Esophagus muscularis mucosa (tissue), 4 donors: ENCODE data around the gene MAPK12. TPM values are rescaled to one million over a fixed set of nuclear protein-coding genes. Genes with fewer than 3 reads are reported as not detected.

Experiments used
- DNase-seq: peaks from one replicate; pipeline ENCODE4 v3.0.0-alpha.2; 2017; ENCODE audit errors: extremely low spot score
- H3K27ac ChIP-seq, 4 donors: fragments of 200-600 bp; sonication (generic); replicated peaks in 1 of 4; 1 replicate in 3 of 4; 2 replicates in 1 of 4; pipeline ENCODE4 v1.5.1; 2016 to 2019; ENCODE audit warnings: mild to moderate bottlenecking in 1 of 4
- H3K27me3 ChIP-seq, 4 donors: fragments of 200-600 bp; sonication (generic); one replicate each; pipeline versions ENCODE4 v1.5.1 to v1.6.0; 2016 to 2019
- H3K36me3 ChIP-seq, 4 donors: fragments of 200-600 bp; sonication (generic); one replicate each; pipeline ENCODE4 v1.5.1; 2016 to 2019
- H3K4me1 ChIP-seq, 4 donors: fragments of 200-600 bp; sonication (generic); one replicate each; pipeline ENCODE4 v1.5.1; 2016 to 2019
- H3K4me3 ChIP-seq, 4 donors: fragments of 200-600 bp; sonication (generic); 1 replicate in 2 of 4; 2 replicates in 2 of 4; pipeline ENCODE4 v1.5.1; 2016 to 2019; ENCODE audit warnings: mild to moderate bottlenecking in 4 of 4, moderate library complexity in 1 of 4
- H3K9me3 ChIP-seq, 4 donors: fragments of 200-600 bp; sonication (generic); 1 replicate in 3 of 4; 2 replicates in 1 of 4; pipeline ENCODE4 v1.5.1; 2016 to 2019
- CTCF ChIP-seq, 3 experiments: fragments of 200-600 bp in 2 of 3; fragments of 450-650 bp in 1 of 3; sonication (generic) in 2 of 3; IDR thresholded peaks; one replicate each; pipeline ENCODE4 v1.5.1; 2017 to 2019; ENCODE audit warnings: antibody characterized with exemption in 3 of 3, mild to moderate bottlenecking in 2 of 3, moderate library complexity in 1 of 3
- EP300 ChIP-seq: sonication (generic); formaldehyde crosslinking; IDR thresholded peaks from one replicate; pipeline ENCODE4 v1.6.1; 2017; ENCODE audit warnings: antibody characterized with exemption
- POLR2A ChIP-seq: fragments of 450-650 bp; IDR thresholded peaks from one replicate; pipeline ENCODE4 v1.6.1; 2017; ENCODE audit warnings: antibody characterized with exemption, moderate library complexity, mild to moderate bottlenecking, low read depth
- POLR2AphosphoS5 ChIP-seq, 2 donors: sonication (generic); formaldehyde crosslinking; IDR thresholded peaks; one replicate each; pipeline ENCODE4 v1.6.1; 2017; ENCODE audit warnings: antibody characterized with exemption in 2 of 2
- WGBS: methylation state at CpG from one replicate; pipeline ENCODE4 v1.1.5; 2018; 5-methylcytosine and 5-hydroxymethylcytosine counted together
- intact Hi-C: fragments of 100-400 bp; cut with DNase I; formaldehyde crosslinking; loops from one replicate; pipeline ENCODE4 v1.15.1; 2023
- total RNA-seq, 4 donors: library from RNA; depleted of rRNA; stranded (reverse); fragments of >200 nt; gene quantifications; one replicate each; pipeline versions ENCODE4 v1.1.0 to v1.2.1, GENCODE V29; 2016

The MAPK12 gene
- total RNA-seq, 4 donors from 2014 or later = 5.8 to 22.9 (median 16.1) TPM

- DNase-seq = no peak
- H3K36me3 ChIP-seq = peaks cover 45 to 99% (median 97%) of the 10 kb centered on the region in 4 donors
- peaks cover 6 to 11% (median 10%) of the 10 kb centered on the region in 4 donors for H3K4me1 ChIP-seq
- no peak overlapping the region for H3K4me3 ChIP-seq
- TF ChIP-seq CTCF (IDR thresholded peaks at IDR 0.05) (no peak), POLR2AphosphoS5 (IDR thresholded peaks at IDR 0.05) (no peak), EP300 (no peak), POLR2A (no peak)
- WGBS = 91% methylated on average over 16 of the region's 16 CpGs
- intact Hi-C loops = no loop called here
- H3K27me3 ChIP-seq = no peaks in the 10 kb centered on the region
- H3K27ac ChIP-seq = no peak overlapping the region
- no peaks in the 10 kb centered on the region for H3K9me3 ChIP-seq
Measured at GRCh38 chr22:50224071-50224470, 37.4 kb downstream of the MAPK12 start.

DNA sequence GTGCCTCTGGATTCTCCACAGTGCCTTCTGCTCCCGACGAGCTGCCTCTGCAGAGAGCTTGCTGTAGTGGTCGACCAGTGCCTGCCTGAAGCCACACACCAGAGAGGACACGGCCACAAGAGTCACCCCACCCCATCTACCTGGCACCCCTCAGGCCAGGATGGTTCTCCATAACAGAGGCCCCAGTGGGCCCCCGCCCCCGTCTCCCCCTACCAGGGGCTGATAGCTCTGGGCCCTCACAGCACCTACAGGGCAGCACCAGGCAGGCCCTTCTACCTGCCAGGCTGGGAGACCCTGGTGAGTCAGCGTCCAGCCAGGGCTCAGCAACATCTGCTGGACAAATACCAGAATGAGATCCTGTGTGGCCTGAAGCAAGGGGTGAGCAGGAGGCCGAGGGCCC, 39.0 kb downstream of the MAPK12 start:
- Histone ChIP-seq H3K27me3 (no peaks in the 10 kb centered on the region), H3K36me3 (peaks cover 58 to 99% (median 97%) of the 10 kb centered on the region in 4 donors), H3K4me3 (no peak overlapping the region), H3K27ac (no peak overlapping the region), H3K9me3 (no peaks in the 10 kb centered on the region), H3K4me1 (peaks cover 6 to 11% (median 10%) of the 10 kb centered on the region in 4 donors)
- DNase-seq = no peak
- intact Hi-C loops = no loop called here
- 91% methylated on average over 8 of the region's 8 CpGs for WGBS
- TF ChIP-seq EP300 = no peak
- no peak for TF ChIP-seq POLR2A
- TF ChIP-seq POLR2AphosphoS5 (IDR thresholded peaks at IDR 0.05) = no peak

DNA sequence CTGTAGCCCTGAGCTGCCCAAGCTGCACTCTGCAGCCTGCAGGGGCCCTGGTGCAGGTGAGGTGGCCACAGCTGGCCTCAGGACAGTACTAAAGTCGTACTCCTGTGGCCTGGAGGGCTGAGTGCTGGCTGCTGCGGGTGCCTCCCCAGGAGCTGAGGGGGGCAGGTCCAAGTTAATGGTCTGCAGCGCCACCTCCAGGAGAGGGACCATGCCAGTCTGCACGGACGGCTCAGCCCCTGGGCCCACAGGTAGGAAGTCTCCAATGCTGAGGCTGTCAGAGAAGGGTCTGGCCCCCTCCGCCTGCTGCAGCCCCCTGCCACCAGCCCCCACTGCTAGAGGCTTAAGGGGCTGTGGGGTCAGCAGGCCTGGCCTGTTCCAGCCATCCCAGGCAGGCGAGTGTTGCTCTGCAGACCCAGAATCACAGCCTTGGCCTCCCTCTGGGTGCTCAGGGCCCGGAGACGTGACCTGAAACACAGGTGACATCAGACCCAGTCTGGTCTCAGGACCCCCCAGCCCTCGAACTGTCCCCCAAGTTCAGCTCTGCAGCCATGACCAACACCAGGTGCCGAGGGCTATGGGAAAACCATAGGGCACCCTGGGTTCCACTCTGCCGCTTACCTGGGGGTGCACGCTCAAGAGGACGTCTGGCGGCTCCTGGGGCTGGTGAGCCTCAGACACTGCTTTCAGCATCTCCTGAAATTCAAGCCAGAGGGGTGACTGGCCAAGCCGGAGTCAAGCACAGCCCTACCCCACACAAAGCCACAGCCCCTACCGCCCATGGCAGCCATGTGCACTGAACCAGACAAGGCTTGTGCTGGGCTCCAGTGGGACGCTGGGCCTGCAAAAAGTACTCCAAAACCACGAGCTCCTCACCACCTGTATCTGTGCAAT, 39.8 kb downstream of the MAPK12 start:
- Histone ChIP-seq H3K9me3 (no peaks in the 10 kb centered on the region), H3K4me1 (peaks cover 6 to 11% (median 10%) of the 10 kb centered on the region in 4 donors), H3K27me3 (no peaks in the 10 kb centered on the region), H3K36me3 (peaks cover 66 to 99% (median 97%) of the 10 kb centered on the region in 4 donors), H3K27ac (no peak overlapping the region), H3K4me3 (no peak overlapping the region)
- no peak for DNase-seq
- TF ChIP-seq POLR2AphosphoS5 (IDR thresholded peaks at IDR 0.05) (no peak), EP300 (no peak), POLR2A (no peak), CTCF (IDR thresholded peaks at IDR 0.05) (no peak)
- 90% methylated on average over 2 of the region's 19 CpGs for WGBS
- intact Hi-C loops = no loop called here

GRCh38 chr22:50220603-50221409, 40.7 kb downstream of the MAPK12 start:
- no peak for TF ChIP-seq EP300
- TF ChIP-seq POLR2A = no peak
- TF ChIP-seq POLR2AphosphoS5 (IDR thresholded peaks at IDR 0.05) = no peak
- TF ChIP-seq CTCF (IDR thresholded peaks at IDR 0.05) = no peak
- WGBS = 85% methylated on average over 12 of the region's 45 CpGs
- no peaks in the 10 kb centered on the region for H3K27me3 ChIP-seq
- no peak overlapping the region for H3K27ac ChIP-seq
- H3K9me3 ChIP-seq = no peaks in the 10 kb centered on the region
- H3K36me3 ChIP-seq = peaks cover 70 to 99% (median 97%) of the 10 kb centered on the region in 4 donors
- no peak overlapping the region for H3K4me3 ChIP-seq
- DNase-seq = no peak
- H3K4me1 ChIP-seq = peaks cover 6 to 11% (median 10%) of the 10 kb centered on the region in 4 donors
- intact Hi-C loops = no loop called here
